WTC11 (cell line): ENCODE data around the gene IGFALS.

Source experiments
- FOXP1 ChIP-seq: sonication (generic); formaldehyde crosslinking; IDR thresholded peaks from 2 replicates; pipeline ENCODE4 v1.8.0; 2022; ENCODE audit warnings: missing genetic modification reagents, mild to moderate bottlenecking, moderate library complexity, borderline replicate concordance
- IRF2 ChIP-seq: sonication (generic); formaldehyde crosslinking; IDR thresholded peaks from 2 replicates; pipeline ENCODE4 v1.8.0; 2022; ENCODE audit warnings: low read depth, missing genetic modification reagents, borderline replicate concordance
- SOX15 ChIP-seq: fragments of 250-450 bp; sonication (Bioruptor Pico); IDR thresholded peaks from 2 replicates; pipeline ENCODE4 v1.9.0; 2021; ENCODE audit warnings: mild to moderate bottlenecking
- TCF7 ChIP-seq: sonication (generic); formaldehyde crosslinking; IDR thresholded peaks from 2 replicates; pipeline ENCODE4 v1.8.0; 2022; ENCODE audit warnings: mild to moderate bottlenecking, low read depth, missing genetic modification reagents, moderate library complexity
- TEAD4 ChIP-seq: sonication (generic); formaldehyde crosslinking; IDR thresholded peaks from 2 replicates; pipeline ENCODE4 v1.8.0; 2022; ENCODE audit warnings: mild to moderate bottlenecking, missing genetic modification reagents
- ZBTB21 ChIP-seq: sonication (generic); formaldehyde crosslinking; IDR thresholded peaks from 2 replicates; pipeline ENCODE4 v1.8.1; 2023; ENCODE audit warnings: mild to moderate bottlenecking, missing genetic modification reagents, borderline replicate concordance
- TF ChIP-seq, protein P1 (sequence below): sonication (generic); formaldehyde crosslinking; IDR thresholded peaks from 2 replicates; pipeline ENCODE4 v1.8.0; 2022; ENCODE audit warnings: mild to moderate bottlenecking, missing genetic modification reagents
- TF ChIP-seq, protein P2 (sequence below): fragments of 200-600 bp; IDR thresholded peaks from 2 replicates; pipeline ENCODE4 v1.8.0; 2022; ENCODE audit warnings: antibody characterized with exemption
- TF ChIP-seq, protein P3 (sequence below): sonication (generic); formaldehyde crosslinking; IDR thresholded peaks from 2 replicates; pipeline ENCODE4 v1.8.1; 2023; ENCODE audit warnings: mild to moderate bottlenecking, missing genetic modification reagents, borderline replicate concordance
- TF ChIP-seq, protein P4 (sequence below): sonication (generic); formaldehyde crosslinking; conservative IDR thresholded peaks from 2 replicates; pipeline ENCODE4 v1.8.1; 2023; ENCODE audit warnings: mild to moderate bottlenecking, low read depth, missing genetic modification reagents, moderate library complexity

DNA sequence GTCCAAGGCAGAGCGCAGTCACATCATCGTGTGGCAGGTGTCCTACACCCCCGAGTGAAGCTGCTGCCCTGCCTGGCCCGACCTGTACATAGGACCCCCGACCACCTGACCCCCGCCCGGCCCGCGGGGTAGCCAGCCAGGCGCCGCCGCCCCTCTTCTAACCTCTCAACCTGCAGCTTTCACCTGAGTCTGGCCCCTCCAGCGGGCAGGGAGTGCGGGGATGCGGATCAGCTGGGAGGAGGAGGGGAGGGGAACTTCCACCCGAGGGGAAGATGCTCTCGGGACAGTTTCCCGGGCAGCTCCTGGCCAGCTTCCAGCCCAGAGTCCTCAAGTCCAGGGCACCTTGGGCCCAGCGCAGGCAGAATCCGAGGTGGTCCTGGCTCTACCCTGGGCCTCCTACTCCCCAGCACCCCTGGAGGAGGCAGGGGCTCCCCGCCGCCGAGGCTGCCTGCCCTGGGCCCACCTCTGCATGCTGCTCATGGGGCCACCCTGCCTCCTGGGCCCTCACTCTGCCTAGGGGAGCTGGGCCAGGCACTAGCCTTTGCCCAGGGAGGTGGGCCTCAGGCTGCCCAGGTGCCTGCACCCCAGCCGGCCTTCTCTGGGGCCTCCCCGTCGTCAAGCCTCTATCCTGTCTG is 24.6 kb downstream of the IGFALS start:
- TF ChIP-seq ZBTB21 (CRISPR knock-in tag) (no peak), TCF7 (CRISPR knock-in tag) (no peak), FOXP1 (no peak), TEAD4 (no peak), IRF2 (no peak), SOX15 (no peak)
- TF ChIP-seq, protein P1, sequence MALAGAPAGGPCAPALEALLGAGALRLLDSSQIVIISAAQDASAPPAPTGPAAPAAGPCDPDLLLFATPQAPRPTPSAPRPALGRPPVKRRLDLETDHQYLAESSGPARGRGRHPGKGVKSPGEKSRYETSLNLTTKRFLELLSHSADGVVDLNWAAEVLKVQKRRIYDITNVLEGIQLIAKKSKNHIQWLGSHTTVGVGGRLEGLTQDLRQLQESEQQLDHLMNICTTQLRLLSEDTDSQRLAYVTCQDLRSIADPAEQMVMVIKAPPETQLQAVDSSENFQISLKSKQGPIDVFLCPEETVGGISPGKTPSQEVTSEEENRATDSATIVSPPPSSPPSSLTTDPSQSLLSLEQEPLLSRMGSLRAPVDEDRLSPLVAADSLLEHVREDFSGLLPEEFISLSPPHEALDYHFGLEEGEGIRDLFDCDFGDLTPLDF, result no peak
- TF ChIP-seq, protein P2, sequence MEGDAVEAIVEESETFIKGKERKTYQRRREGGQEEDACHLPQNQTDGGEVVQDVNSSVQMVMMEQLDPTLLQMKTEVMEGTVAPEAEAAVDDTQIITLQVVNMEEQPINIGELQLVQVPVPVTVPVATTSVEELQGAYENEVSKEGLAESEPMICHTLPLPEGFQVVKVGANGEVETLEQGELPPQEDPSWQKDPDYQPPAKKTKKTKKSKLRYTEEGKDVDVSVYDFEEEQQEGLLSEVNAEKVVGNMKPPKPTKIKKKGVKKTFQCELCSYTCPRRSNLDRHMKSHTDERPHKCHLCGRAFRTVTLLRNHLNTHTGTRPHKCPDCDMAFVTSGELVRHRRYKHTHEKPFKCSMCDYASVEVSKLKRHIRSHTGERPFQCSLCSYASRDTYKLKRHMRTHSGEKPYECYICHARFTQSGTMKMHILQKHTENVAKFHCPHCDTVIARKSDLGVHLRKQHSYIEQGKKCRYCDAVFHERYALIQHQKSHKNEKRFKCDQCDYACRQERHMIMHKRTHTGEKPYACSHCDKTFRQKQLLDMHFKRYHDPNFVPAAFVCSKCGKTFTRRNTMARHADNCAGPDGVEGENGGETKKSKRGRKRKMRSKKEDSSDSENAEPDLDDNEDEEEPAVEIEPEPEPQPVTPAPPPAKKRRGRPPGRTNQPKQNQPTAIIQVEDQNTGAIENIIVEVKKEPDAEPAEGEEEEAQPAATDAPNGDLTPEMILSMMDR, result no peak
- TF ChIP-seq, protein P3, sequence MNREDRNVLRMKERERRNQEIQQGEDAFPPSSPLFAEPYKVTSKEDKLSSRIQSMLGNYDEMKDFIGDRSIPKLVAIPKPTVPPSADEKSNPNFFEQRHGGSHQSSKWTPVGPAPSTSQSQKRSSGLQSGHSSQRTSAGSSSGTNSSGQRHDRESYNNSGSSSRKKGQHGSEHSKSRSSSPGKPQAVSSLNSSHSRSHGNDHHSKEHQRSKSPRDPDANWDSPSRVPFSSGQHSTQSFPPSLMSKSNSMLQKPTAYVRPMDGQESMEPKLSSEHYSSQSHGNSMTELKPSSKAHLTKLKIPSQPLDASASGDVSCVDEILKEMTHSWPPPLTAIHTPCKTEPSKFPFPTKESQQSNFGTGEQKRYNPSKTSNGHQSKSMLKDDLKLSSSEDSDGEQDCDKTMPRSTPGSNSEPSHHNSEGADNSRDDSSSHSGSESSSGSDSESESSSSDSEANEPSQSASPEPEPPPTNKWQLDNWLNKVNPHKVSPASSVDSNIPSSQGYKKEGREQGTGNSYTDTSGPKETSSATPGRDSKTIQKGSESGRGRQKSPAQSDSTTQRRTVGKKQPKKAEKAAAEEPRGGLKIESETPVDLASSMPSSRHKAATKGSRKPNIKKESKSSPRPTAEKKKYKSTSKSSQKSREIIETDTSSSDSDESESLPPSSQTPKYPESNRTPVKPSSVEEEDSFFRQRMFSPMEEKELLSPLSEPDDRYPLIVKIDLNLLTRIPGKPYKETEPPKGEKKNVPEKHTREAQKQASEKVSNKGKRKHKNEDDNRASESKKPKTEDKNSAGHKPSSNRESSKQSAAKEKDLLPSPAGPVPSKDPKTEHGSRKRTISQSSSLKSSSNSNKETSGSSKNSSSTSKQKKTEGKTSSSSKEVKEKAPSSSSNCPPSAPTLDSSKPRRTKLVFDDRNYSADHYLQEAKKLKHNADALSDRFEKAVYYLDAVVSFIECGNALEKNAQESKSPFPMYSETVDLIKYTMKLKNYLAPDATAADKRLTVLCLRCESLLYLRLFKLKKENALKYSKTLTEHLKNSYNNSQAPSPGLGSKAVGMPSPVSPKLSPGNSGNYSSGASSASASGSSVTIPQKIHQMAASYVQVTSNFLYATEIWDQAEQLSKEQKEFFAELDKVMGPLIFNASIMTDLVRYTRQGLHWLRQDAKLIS, result no peak
- TF ChIP-seq, protein P4, sequence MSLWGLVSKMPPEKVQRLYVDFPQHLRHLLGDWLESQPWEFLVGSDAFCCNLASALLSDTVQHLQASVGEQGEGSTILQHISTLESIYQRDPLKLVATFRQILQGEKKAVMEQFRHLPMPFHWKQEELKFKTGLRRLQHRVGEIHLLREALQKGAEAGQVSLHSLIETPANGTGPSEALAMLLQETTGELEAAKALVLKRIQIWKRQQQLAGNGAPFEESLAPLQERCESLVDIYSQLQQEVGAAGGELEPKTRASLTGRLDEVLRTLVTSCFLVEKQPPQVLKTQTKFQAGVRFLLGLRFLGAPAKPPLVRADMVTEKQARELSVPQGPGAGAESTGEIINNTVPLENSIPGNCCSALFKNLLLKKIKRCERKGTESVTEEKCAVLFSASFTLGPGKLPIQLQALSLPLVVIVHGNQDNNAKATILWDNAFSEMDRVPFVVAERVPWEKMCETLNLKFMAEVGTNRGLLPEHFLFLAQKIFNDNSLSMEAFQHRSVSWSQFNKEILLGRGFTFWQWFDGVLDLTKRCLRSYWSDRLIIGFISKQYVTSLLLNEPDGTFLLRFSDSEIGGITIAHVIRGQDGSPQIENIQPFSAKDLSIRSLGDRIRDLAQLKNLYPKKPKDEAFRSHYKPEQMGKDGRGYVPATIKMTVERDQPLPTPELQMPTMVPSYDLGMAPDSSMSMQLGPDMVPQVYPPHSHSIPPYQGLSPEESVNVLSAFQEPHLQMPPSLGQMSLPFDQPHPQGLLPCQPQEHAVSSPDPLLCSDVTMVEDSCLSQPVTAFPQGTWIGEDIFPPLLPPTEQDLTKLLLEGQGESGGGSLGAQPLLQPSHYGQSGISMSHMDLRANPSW (CRISPR knock-in tag), result no peak
